NCI-H460 (cell line): ENCODE data around the gene DHX32. TPM values are rescaled to one million over a fixed set of nuclear protein-coding genes. Genes with fewer than 3 reads are reported as not detected.

Source experiments
- DNase-seq: peaks from one replicate; pipeline ENCODE4 v3.0.0-alpha.2; 2016; ENCODE audit warnings: low read depth; ENCODE audit errors: extremely low read depth
- total RNA-seq: library from RNA; depleted of rRNA; stranded (reverse); fragments of >200 nt; shearing (Covaris generic); gene quantifications from 2 replicates; pipeline ENCODE4 v1.2.3, GENCODE V29; 2014

Gene DHX32
- total RNA-seq, 1 experiment from 2014 or later, result 43.4 TPM

GRCh38 chr10:125850766-125851731 is 30.0 kb downstream of the DHX32 start:
- DNase-seq, result no peak

DNA sequence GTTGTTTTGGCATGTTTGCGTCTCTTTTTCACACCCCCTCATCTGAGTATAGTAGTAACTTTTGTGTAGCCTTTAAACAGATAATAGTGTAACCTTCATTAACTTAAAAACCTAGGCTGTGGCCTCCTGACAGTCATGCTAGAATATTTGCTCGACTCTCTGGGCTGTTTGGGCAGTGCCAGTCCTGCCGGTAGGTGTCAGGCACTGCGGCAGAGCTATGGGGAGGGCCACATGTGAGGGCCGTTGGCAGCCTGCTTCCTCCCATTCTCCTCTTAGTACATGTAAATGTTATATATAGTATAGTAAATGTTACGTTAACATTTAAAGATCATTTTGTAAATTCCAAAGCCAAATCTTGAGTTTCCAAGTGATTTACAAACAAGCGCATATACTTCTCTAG is 31.6 kb downstream of the DHX32 start:
- no peak for DNase-seq

- DNase-seq, result no peak
Measured at GRCh38 chr10:125848857-125849256, 32.2 kb downstream of the DHX32 start.

DNA sequence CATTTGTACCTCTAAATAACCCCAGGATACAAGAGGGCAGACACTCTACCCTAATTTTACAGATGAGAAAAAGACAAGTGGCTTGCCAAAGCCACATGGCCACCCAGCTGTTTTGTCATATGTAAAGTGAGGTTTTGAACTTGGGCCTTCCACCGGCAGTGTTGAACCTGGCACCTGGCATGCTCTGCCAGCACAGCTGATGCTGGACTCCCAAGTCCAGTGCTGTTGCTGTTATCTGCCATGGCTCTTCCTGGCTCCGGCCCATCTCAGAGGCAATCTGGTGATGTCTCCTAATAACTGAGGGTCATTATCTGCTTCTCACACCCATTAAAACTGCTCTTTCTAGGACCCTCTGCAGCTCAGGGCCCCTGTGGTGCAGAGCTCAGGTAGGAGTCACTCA is 32.7 kb downstream of the DHX32 start:
- DNase-seq, result no peak

GRCh38 chr10:125846894-125847293 is 34.2 kb downstream of the DHX32 start:
- no peak for DNase-seq

- DNase-seq, result no peak
Measured at GRCh38 chr10:125845617-125846016, 35.5 kb downstream of the DHX32 start.

DNA sequence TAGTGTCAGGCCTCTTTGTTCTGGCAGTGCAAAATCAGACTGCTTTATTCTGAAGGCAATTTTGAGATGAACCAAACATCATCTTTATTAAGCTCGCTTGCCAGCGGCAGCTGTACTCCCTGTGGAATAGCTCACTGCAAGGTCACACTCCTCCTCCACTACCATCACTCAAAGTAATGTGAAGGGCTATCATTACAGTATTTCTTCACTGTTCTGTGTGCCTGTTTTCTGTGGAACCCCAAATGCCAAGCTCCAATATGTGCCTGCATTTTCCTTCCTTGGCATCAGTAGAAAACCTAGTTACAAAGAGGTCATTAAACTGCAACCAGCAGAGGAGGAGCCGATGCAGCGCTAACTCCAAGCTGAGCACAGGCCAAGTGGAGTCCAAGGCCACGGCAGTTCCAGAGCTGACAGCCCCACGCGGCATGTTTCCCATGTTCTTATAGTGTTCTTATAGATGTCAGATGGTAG is 36.3 kb downstream of the DHX32 start:
- DNase-seq, result no peak

- DNase-seq, result no peak
Measured at GRCh38 chr10:125843603-125844329, 37.3 kb downstream of the DHX32 start.

DNA sequence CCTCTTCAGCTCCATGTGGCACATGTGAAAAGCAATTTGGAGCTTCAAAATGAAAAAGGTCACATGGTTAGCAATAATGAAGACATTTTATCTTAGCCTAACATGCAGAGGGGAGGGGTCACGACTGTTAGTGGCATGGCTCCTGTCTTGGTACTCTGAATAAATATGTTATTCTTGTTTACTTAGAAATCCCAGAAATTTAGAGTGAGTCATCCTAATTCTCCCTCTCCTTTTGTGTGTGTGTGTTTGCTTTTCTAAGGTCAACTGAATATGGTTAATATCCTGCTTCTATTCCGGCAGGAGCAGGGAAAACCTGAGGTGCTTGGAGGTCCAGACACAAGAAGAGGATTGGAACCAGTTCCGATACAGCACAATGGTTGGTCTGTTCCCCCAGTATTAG is 40.1 kb downstream of the DHX32 start:
- DNase-seq, result no peak

- no peak for DNase-seq
Measured at GRCh38 chr10:125840406-125840805, 40.7 kb downstream of the DHX32 start.

- no peak for DNase-seq
Measured at GRCh38 chr10:125838802-125839575, 42.1 kb downstream of the DHX32 start.

- no peak for DNase-seq
Measured at GRCh38 chr10:125836746-125837145, 44.3 kb downstream of the DHX32 start.

GRCh38 chr10:125828311-125828710 is 52.8 kb downstream of the DHX32 start:
- DNase-seq, result no peak

- DNase-seq, result no peak
Measured at GRCh38 chr10:125827133-125827532, 54.0 kb downstream of the DHX32 start.

GRCh38 chr10:125824736-125825135 is 56.4 kb downstream of the DHX32 start:
- DNase-seq, result peak; percentile 22

DNA sequence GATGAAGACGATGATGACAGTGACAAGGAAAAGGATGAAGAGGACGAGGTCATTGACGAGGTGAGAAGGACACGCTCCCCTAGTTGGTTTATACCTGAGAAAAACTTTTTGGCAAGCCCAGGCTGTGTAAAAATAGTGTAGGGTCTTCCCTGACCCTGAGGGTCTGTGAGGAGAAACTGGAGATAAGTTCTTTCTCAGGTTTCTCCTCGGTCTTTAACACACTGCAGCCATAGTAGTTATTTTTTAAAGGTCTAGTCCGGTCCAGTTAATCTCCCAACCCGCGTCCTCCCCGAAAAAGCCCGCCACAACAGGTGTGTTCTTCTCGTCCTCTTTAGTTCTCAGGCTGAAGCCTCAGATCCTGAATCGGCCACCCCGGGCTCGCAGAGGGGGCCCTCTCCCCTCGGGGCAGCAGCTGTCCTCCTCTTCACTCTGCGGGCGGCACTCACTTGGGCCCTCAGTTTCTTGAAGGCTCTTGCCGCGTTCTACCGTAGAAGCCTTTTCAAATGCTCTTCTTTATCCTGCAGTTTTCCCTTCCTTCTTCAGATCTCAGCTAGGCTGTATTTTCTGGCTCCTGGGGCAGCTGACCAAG is 57.3 kb downstream of the DHX32 start:
- DNase-seq, result no peak

DNA sequence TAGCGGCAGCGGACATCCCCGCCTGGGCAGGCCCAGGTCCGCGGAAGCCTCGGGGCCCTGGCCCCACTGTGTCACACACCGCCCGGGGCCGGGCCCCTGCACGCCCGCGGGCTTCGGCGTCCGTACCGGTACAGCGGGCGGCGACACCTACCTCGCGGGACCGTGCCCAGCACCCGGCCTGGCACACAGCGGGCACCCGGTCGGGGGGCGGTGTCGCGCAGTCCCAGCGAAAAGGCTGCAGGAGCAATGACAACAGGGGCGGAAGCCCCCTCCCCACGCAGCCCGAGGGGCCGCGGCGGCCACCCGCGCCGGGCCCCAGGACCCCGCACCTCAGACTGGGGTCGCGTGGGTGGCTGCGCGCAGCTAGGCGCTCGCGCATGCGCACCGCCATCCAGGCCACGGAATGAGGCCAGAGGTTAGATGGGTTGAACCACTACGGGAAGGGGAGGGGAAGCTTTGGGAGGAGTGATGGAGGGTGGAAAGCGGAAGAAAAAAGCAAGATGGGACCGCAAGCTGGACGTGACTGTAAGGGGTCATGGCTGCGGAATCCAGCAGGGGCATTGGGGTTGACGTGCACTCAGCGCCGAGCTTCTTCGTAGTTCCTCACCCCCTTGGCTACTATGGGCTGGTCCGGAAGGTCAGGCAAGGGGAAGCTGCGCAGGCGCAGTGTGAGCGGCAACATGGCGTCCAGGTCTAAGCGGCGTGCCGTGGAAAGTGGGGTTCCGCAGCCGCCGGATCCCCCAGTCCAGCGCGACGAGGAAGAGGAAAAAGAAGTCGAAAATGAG is 58.0 kb downstream of the DHX32 start, which contains the start of the genes BCCIP and UROS:
Gene BCCIP, plus strand, starts transcription at position 669 of the 785 bp plus-strand sequence. Its CDS starts 12 bp downstream, at position 681.
Gene UROS, minus strand, starts transcription at position 381 of the 785 bp plus-strand sequence. CDS start 6,759 bp downstream, outside the sequence.
- DNase-seq, result peak; percentile 90

- no peak for DNase-seq
Measured at GRCh38 chr10:125820701-125821100, 60.4 kb downstream of the DHX32 start.

GRCh38 chr10:125817337-125817946 is 63.6 kb downstream of the DHX32 start:
- no peak for DNase-seq
